ENCODE data around the gene ZNF462.
"Not testable (repeated sequence)": the region's sequence is repeated elsewhere in the genome, so short reads cannot be mapped to it uniquely, and the experiment has no call there.

Gene ZNF462

GRCh38 chr9:106889061-106889590 is 26.2 kb downstream of the ZNF462 start:
- DNase-seq (ENCODE audit: low spot score), result no peak

- DNase-seq (ENCODE audit: low spot score), result no peak
Observed at GRCh38 chr9:106890608-106891007, 27.6 kb downstream of the ZNF462 start.

- DNase-seq (ENCODE audit: low spot score), result no peak
Observed at GRCh38 chr9:106891286-106891685, 28.3 kb downstream of the ZNF462 start.

GRCh38 chr9:106892632-106893031 is 29.7 kb downstream of the ZNF462 start:
- peak; percentile 42 for DNase-seq (ENCODE audit: low spot score)

GRCh38 chr9:106893088-106893487 is 30.1 kb downstream of the ZNF462 start:
- no peak for DNase-seq (ENCODE audit: low spot score)

GRCh38 chr9:106896695-106897094 is 33.7 kb downstream of the ZNF462 start:
- DNase-seq (ENCODE audit: low spot score), result no peak

- DNase-seq (ENCODE audit: low spot score), result no peak
Observed at GRCh38 chr9:106897236-106897635, 34.3 kb downstream of the ZNF462 start.

- no peak for DNase-seq (ENCODE audit: low spot score)
Observed at GRCh38 chr9:106897751-106898150, 34.8 kb downstream of the ZNF462 start.

- not testable (repeated sequence) for DNase-seq (ENCODE audit: low spot score)
Observed at GRCh38 chr9:106900523-106900922, 37.6 kb downstream of the ZNF462 start.

GRCh38 chr9:106906129-106906528 is 43.2 kb downstream of the ZNF462 start:
- no peak for DNase-seq (ENCODE audit: low spot score)

GRCh38 chr9:106911951-106912350 is 49.0 kb downstream of the ZNF462 start:
- no peak for DNase-seq (ENCODE audit: low spot score)

- DNase-seq (ENCODE audit: low spot score), result no peak
Observed at GRCh38 chr9:106913276-106913675, 50.3 kb downstream of the ZNF462 start.

- DNase-seq (ENCODE audit: low spot score), result no peak
Observed at GRCh38 chr9:106915851-106916250, 52.9 kb downstream of the ZNF462 start.

- DNase-seq (ENCODE audit: low spot score), result no peak
Observed at GRCh38 chr9:106916466-106917235, 53.7 kb downstream of the ZNF462 start.

GRCh38 chr9:106918825-106919509 is 56.0 kb downstream of the ZNF462 start:
- DNase-seq (ENCODE audit: low spot score), result no peak

- DNase-seq (ENCODE audit: low spot score), result no peak
Observed at GRCh38 chr9:106920091-106920490, 57.1 kb downstream of the ZNF462 start.

- DNase-seq (ENCODE audit: low spot score), result peak; percentile 46
Observed at GRCh38 chr9:106920701-106921283, 57.8 kb downstream of the ZNF462 start.

- DNase-seq (ENCODE audit: low spot score), result peak; percentile 31
Observed at GRCh38 chr9:106921341-106921899, 58.5 kb downstream of the ZNF462 start.

GRCh38 chr9:106922026-106922425 is 59.1 kb downstream of the ZNF462 start:
- DNase-seq (ENCODE audit: low spot score), result no peak

GRCh38 chr9:106925392-106925791 is 62.4 kb downstream of the ZNF462 start:
- no peak for DNase-seq (ENCODE audit: low spot score)

- DNase-seq (ENCODE audit: low spot score), result no peak
Observed at GRCh38 chr9:106927916-106928315, 65.0 kb downstream of the ZNF462 start.

- DNase-seq (ENCODE audit: low spot score), result no peak
Observed at GRCh38 chr9:106928350-106928749, 65.4 kb downstream of the ZNF462 start.
